Measurements from ENCODE around the gene ZNF407. TPM values are rescaled to one million over a fixed set of nuclear protein-coding genes. Genes with fewer than 3 reads are reported as not detected.

ZNF407 gene
- total RNA-seq, 1 experiment from 2014 or later, result 15.9 TPM

DNA sequence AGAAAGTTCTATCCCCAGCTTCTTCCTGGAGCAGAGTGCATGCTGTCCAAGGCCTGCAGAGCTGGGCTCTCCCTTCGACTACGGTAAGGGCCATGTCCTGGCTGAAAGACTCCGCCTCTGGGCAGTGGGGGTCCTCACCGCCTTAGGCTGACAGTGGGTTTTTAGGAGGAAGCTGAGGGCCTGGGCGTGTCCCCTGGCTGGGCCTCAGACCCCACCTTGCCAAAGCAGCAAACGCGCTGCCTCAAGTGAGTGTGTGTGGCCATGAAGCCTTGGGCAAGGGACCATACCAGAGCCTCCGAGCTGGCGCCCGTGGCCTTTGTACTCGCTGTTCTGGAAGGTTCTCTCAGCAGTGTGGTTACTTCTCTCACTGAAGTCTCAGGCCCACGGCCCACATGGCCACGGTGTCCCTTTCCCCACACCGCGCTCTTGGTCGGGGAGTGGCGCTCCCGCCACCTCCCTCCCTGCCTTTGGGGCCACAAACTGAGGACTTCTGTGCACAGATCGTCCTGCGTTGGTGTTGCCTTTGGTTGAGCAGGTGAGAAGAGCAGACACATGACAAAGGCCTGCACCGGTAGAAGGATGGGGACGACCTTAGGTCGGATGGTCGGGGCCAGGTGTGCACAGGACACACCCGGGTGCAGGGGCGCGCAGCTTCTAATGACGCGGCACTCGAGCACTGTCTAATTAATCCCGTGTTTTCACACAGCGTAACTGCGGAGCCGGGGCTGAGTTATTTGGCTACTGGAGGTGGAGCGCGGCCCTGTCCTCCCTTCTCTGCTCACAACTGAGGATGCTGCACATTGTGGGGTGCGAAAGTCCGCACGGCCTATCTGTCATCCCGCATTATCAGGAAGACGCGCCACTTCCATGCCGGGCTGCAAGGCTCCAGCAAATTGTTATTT lies 489.7 kb downstream of the ZNF407 start:
- H3K27ac ChIP-seq (ENCODE audit: low read depth, low read length, poor library complexity, severe bottlenecking), result no peak overlapping the region
- no peaks in the 10 kb centered on the region for H3K36me3 ChIP-seq (ENCODE audit: insufficient read depth, low read length, poor library complexity, severe bottlenecking)
- intact Hi-C loops (cut with micrococcal nuclease; ENCODE audit: unreplicated experiment), result no loop called here
- H3K27me3 ChIP-seq (replicated peaks; ENCODE audit: insufficient read depth, low read depth, low read length, poor library complexity), result no peaks in the 10 kb centered on the region
- H3K9me3 ChIP-seq (ENCODE audit: low read depth, low read length, poor library complexity, severe bottlenecking), result no peaks in the 10 kb centered on the region
- no peaks in the 10 kb centered on the region for H3K4me1 ChIP-seq (ENCODE audit: insufficient read depth, low read length, poor library complexity, severe bottlenecking)
- CTCF ChIA-PET, result no interaction called here
- TF ChIP-seq, protein P1, sequence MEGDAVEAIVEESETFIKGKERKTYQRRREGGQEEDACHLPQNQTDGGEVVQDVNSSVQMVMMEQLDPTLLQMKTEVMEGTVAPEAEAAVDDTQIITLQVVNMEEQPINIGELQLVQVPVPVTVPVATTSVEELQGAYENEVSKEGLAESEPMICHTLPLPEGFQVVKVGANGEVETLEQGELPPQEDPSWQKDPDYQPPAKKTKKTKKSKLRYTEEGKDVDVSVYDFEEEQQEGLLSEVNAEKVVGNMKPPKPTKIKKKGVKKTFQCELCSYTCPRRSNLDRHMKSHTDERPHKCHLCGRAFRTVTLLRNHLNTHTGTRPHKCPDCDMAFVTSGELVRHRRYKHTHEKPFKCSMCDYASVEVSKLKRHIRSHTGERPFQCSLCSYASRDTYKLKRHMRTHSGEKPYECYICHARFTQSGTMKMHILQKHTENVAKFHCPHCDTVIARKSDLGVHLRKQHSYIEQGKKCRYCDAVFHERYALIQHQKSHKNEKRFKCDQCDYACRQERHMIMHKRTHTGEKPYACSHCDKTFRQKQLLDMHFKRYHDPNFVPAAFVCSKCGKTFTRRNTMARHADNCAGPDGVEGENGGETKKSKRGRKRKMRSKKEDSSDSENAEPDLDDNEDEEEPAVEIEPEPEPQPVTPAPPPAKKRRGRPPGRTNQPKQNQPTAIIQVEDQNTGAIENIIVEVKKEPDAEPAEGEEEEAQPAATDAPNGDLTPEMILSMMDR (conservative IDR thresholded peaks at IDR 0.05; ENCODE audit: low read depth, low read length), result no peak
- TF ChIP-seq EZH2 (IDR thresholded peaks at IDR 0.05; ENCODE audit: borderline replicate concordance, low read depth, low read length, poor library complexity, severe bottlenecking), result no peak
- no peak overlapping the region for H3K4me3 ChIP-seq (ENCODE audit: low read depth, low read length, poor library complexity, severe bottlenecking)
- no TSS peak for BruUV-seq (replicated peaks)
- POLR2A ChIA-PET (ENCODE audit: low non-redundant PET), result no interaction called here
- no peak for DNase-seq (ENCODE audit: low spot score)

DNA sequence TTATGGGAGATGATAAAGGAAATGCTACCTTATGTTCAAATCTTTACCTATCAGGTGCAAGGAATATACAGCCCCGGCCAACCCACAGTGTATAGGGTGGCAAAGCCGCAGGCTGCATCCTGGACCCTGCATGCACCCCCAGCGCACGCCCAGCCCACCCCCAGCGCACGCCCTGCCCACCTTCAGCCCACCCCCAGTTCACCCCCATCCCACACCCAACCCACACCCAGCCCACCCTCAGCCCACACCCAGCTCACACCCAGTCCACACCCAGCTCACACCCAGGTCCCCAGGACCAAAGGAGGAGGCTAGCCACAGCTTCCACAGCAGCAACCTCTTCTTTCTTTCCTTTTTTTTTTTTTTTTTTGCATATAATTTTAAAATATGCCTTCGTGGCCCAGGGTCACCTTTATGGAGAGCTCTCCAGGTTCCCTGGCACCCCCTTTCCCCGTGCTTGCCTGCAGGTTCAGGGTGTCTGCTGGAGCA lies 490.4 kb downstream of the ZNF407 start:
- H3K4me3 ChIP-seq (ENCODE audit: low read depth, low read length, poor library complexity, severe bottlenecking), result no peak overlapping the region
- no peaks in the 10 kb centered on the region for H3K36me3 ChIP-seq (ENCODE audit: insufficient read depth, low read length, poor library complexity, severe bottlenecking)
- ChIA-PET CTCF (no interaction called here), POLR2A (ENCODE audit: low non-redundant PET) (no interaction called here)
- no peaks in the 10 kb centered on the region for H3K9me3 ChIP-seq (ENCODE audit: low read depth, low read length, poor library complexity, severe bottlenecking)
- H3K27ac ChIP-seq (ENCODE audit: low read depth, low read length, poor library complexity, severe bottlenecking), result no peak overlapping the region
- H3K4me1 ChIP-seq (ENCODE audit: insufficient read depth, low read length, poor library complexity, severe bottlenecking), result no peaks in the 10 kb centered on the region
- intact Hi-C loops (cut with micrococcal nuclease; ENCODE audit: unreplicated experiment), result no loop called here
- no peak for DNase-seq (ENCODE audit: low spot score)
- BruUV-seq (replicated peaks), result no TSS peak
- TF ChIP-seq EZH2 (IDR thresholded peaks at IDR 0.05; ENCODE audit: borderline replicate concordance, low read depth, low read length, poor library complexity, severe bottlenecking), result no peak
- TF ChIP-seq, protein P1 (conservative IDR thresholded peaks at IDR 0.05; ENCODE audit: low read depth, low read length), result no peak
- H3K27me3 ChIP-seq (replicated peaks; ENCODE audit: insufficient read depth, low read depth, low read length, poor library complexity), result no peaks in the 10 kb centered on the region

DNA sequence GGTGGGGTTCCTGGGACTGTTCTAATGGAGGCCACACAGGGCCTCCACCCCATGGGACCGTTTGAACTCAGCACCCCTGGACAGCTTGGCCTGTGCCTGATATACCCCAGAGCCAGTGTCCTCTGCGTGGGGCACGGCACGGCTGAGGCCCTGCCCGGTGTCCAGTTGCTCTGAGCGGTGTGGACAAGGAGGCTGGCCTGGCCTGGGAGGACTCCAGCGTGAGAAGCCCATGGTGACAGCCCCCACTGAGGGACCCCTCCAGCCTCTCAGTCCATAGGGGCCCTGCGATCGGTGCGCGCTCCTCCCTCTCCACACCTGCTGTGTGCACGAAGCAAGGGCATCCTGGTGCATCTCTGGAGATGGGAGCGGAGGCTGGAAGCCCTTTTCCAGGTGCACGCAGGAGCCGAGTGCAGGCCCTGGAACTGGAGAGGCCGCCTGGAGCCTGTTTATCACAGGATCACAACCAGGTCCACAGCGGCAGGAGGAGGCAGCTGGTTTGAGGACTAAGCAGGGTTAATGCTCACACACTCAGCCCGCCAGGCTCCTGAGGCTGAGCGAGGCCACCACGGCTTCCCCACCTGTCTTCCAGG lies 491.0 kb downstream of the ZNF407 start:
- no peak for TF ChIP-seq EZH2 (IDR thresholded peaks at IDR 0.05; ENCODE audit: borderline replicate concordance, low read depth, low read length, poor library complexity, severe bottlenecking)
- TF ChIP-seq, protein P1 (conservative IDR thresholded peaks at IDR 0.05; ENCODE audit: low read depth, low read length), result no peak
- Histone ChIP-seq H3K36me3 (ENCODE audit: insufficient read depth, low read length, poor library complexity, severe bottlenecking) (no peaks in the 10 kb centered on the region), H3K27me3 (replicated peaks; ENCODE audit: insufficient read depth, low read depth, low read length, poor library complexity) (no peaks in the 10 kb centered on the region), H3K27ac (ENCODE audit: low read depth, low read length, poor library complexity, severe bottlenecking) (no peak overlapping the region), H3K4me1 (ENCODE audit: insufficient read depth, low read length, poor library complexity, severe bottlenecking) (no peaks in the 10 kb centered on the region), H3K9me3 (ENCODE audit: low read depth, low read length, poor library complexity, severe bottlenecking) (no peaks in the 10 kb centered on the region), H3K4me3 (ENCODE audit: low read depth, low read length, poor library complexity, severe bottlenecking) (no peak overlapping the region)
- intact Hi-C loops (cut with micrococcal nuclease; ENCODE audit: unreplicated experiment), result no loop called here
- no TSS peak for BruUV-seq (replicated peaks)
- POLR2A ChIA-PET (ENCODE audit: low non-redundant PET), result no interaction called here
- DNase-seq (ENCODE audit: low spot score), result no peak
- CTCF ChIA-PET, result no interaction called here

Data from A673 (cell line).